Activated naive CD4-positive, alpha-beta T cell treated with anti-CD3 and anti-CD28 coated beads, Interleukin-2, amount 50 U/mL, for 24 hours (primary cell): Measurements from ENCODE around the gene MAGI1.

Experiments used
- H3K27ac Mint-ChIP-seq: one replicate; pipeline ENCODE4 v1.8.0; 2021; ENCODE audit warnings: mild to moderate bottlenecking, mixed read lengths
- H3K27me3 Mint-ChIP-seq: one replicate; pipeline ENCODE4 v1.8.0; 2021; ENCODE audit warnings: mixed read lengths
- H3K36me3 Mint-ChIP-seq: one replicate; pipeline ENCODE4 v1.8.0; 2021; ENCODE audit warnings: mixed read lengths
- H3K4me1 Mint-ChIP-seq: one replicate; pipeline ENCODE4 v1.8.0; 2021; ENCODE audit warnings: mixed read lengths
- H3K4me3 Mint-ChIP-seq: one replicate; pipeline ENCODE4 v1.8.0; 2021; ENCODE audit warnings: mild to moderate bottlenecking, mixed read lengths
- H3K9me3 Mint-ChIP-seq: one replicate; pipeline ENCODE4 v1.8.0; 2021; ENCODE audit warnings: mixed read lengths

MAGI1 gene

DNA sequence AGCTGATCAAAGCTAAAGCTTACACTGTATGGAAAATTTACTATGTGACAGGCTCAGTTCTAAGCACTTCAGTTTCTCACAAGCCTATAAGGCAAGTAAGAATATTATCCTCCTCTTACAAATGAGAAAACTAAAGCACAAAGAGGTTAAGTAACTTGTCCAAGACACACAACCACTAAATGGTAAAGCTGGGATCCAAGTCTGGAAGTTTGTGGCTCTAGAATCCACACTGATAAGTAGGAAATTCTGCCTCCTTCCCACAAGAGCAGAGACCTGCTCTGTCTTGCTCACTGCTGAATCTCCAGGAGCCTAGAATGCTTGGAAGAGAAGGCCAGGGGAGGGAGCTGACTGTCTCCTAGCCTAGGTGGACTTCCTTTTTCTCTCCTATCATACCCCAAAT is 60.6 kb downstream of the MAGI1 start:
- Mint-ChIP-seq H3K9me3 (no peaks in the 10 kb centered on the region), H3K36me3 (no peaks in the 10 kb centered on the region)

GRCh38 chr3:65975032-65975431 is 63.7 kb downstream of the MAGI1 start:
- H3K27ac Mint-ChIP-seq = no peak overlapping the region
- no peaks in the 10 kb centered on the region for H3K36me3 Mint-ChIP-seq
- no peaks in the 10 kb centered on the region for H3K4me1 Mint-ChIP-seq
- H3K9me3 Mint-ChIP-seq = no peaks in the 10 kb centered on the region
- no peaks in the 10 kb centered on the region for H3K27me3 Mint-ChIP-seq
- no peak overlapping the region for H3K4me3 Mint-ChIP-seq

More for the DNA sequence above, 60.6 kb downstream of the MAGI1 start:
- H3K4me1 Mint-ChIP-seq = no peaks in the 10 kb centered on the region
- H3K4me3 Mint-ChIP-seq = no peak overlapping the region
- H3K27ac Mint-ChIP-seq = no peak overlapping the region
- no peaks in the 10 kb centered on the region for H3K27me3 Mint-ChIP-seq

GRCh38 chr3:65974509-65974908 is 64.2 kb downstream of the MAGI1 start:
- no peaks in the 10 kb centered on the region for H3K9me3 Mint-ChIP-seq
- no peak overlapping the region for H3K27ac Mint-ChIP-seq
- no peak overlapping the region for H3K4me3 Mint-ChIP-seq
- no peaks in the 10 kb centered on the region for H3K36me3 Mint-ChIP-seq
- no peaks in the 10 kb centered on the region for H3K27me3 Mint-ChIP-seq
- H3K4me1 Mint-ChIP-seq = no peaks in the 10 kb centered on the region

DNA sequence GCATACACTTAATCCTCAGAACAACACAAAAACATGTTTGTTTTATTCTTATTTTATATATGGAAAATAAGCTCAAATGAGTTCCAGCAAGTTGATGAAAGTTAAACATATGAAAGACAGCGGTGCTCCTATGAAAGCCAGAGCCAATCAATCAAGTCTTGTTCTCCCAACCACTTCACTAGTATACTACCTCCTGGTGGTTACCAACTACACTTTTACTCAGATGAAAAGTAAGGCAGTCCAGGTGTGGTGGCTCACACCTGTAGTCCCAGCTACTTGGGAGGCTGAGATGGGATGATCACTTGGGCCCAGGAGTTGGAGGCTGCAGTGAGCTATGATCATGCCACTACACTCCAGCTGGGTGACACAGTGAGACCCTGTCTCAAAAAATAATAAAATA is 66.0 kb downstream of the MAGI1 start:
- no peaks in the 10 kb centered on the region for H3K4me1 Mint-ChIP-seq
- H3K27me3 Mint-ChIP-seq = no peaks in the 10 kb centered on the region
- H3K36me3 Mint-ChIP-seq = no peaks in the 10 kb centered on the region
- no peak overlapping the region for H3K27ac Mint-ChIP-seq
- no peaks in the 10 kb centered on the region for H3K9me3 Mint-ChIP-seq
- no peak overlapping the region for H3K4me3 Mint-ChIP-seq

DNA sequence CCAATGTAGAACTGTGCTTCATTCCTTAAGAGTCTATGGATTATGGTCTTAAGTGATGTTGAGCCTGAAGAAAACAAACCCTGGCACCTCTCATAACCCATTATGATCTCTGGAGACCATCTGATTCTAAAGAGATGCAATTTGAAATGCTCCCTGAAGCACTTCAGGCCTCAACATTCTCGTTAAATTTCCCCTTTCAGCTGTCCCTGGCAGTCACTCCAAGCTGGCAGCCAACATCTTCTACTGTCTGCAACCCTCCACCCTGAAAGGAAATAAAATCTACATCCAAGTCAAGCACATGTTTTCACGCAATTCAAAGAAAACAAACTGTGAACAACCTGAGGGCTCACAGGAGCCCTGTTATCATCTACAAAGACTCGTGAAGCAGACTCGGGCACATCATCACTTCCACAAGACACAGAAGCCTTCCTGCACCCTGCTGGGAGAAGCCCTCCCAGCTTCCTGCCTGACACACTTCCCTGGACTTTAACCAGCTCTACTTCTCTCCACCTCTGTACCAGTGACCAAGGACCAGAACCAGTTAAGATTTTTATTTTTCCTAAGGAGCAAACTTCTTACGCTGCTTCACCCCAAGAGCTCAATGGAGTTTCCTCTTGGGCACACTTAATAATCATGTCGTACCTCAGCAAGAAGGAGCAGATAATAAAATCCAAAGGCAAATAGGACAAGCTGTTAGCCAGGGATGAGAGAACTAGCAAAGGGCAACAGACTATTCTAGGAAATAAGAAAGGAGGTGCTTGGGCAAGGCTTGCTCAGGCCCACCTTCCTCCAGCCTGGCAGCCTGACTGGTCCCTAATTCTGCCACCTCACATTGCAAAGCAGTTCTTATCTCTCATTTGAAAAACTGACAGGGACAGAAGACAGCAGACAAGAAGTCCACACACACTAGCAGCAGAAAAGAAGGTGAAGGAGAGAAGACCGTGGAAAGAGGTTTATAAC is 67.1 kb downstream of the MAGI1 start:
- Mint-ChIP-seq H3K4me1 (no peaks in the 10 kb centered on the region), H3K27me3 (no peaks in the 10 kb centered on the region), H3K36me3 (no peaks in the 10 kb centered on the region), H3K4me3 (no peak overlapping the region), H3K9me3 (no peaks in the 10 kb centered on the region), H3K27ac (no peak overlapping the region)

DNA sequence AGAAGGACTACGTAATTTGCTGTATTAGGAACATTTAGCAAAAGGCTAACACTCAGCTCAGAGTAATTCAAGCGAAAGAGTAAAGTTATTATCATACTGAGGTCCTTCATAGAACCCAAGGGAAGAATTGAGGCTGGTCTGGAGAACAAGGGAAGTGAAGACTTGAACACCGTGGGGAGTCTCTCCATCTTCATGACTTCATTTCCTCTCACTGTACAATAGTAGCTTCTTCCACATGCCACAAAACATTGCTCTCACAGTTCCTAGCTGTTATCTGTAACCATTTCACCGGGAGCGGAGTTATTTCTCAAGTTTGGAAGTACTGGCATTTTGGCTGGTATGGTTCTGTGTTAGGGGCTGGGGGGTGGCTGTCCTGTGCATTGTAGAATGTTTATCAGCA is 69.7 kb downstream of the MAGI1 start:
- Mint-ChIP-seq H3K27ac (no peak overlapping the region), H3K9me3 (no peaks in the 10 kb centered on the region), H3K27me3 (peaks cover 1% of the 10 kb centered on the region), H3K4me3 (no peak overlapping the region), H3K36me3 (no peaks in the 10 kb centered on the region), H3K4me1 (peaks cover 6% of the 10 kb centered on the region)

GRCh38 chr3:65967451-65967850 is 71.3 kb downstream of the MAGI1 start:
- H3K4me3 Mint-ChIP-seq = no peak overlapping the region

DNA sequence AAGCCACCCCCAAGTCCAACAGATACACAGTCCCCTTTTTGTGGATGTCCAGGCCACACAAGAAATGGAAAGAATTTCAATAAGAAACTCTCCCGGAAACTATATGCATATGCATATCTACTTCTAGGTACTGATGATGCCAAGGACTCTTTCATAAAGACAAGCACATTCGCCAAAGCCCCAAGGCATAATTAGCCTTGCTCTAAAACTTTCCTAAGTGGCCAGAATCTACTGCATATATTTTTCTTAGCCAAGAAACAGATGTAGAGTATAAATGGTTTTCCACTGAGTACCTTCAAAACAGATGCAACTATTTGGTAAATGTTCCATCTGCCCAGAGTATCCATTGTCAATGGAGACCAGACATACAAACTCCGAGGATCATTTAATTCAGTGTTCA is 73.9 kb downstream of the MAGI1 start:
- Mint-ChIP-seq H3K36me3 (no peaks in the 10 kb centered on the region), H3K4me1 (peaks cover 7% of the 10 kb centered on the region), H3K27me3 (peaks cover 1% of the 10 kb centered on the region), H3K4me3 (no peak overlapping the region), H3K9me3 (no peaks in the 10 kb centered on the region), H3K27ac (no peak overlapping the region)

More at GRCh38 chr3:65967451-65967850, 71.3 kb downstream of the MAGI1 start:
- Mint-ChIP-seq H3K4me1 (peaks cover 7% of the 10 kb centered on the region), H3K27ac (no peak overlapping the region), H3K36me3 (no peaks in the 10 kb centered on the region), H3K27me3 (peaks cover 1% of the 10 kb centered on the region), H3K9me3 (no peaks in the 10 kb centered on the region)

DNA sequence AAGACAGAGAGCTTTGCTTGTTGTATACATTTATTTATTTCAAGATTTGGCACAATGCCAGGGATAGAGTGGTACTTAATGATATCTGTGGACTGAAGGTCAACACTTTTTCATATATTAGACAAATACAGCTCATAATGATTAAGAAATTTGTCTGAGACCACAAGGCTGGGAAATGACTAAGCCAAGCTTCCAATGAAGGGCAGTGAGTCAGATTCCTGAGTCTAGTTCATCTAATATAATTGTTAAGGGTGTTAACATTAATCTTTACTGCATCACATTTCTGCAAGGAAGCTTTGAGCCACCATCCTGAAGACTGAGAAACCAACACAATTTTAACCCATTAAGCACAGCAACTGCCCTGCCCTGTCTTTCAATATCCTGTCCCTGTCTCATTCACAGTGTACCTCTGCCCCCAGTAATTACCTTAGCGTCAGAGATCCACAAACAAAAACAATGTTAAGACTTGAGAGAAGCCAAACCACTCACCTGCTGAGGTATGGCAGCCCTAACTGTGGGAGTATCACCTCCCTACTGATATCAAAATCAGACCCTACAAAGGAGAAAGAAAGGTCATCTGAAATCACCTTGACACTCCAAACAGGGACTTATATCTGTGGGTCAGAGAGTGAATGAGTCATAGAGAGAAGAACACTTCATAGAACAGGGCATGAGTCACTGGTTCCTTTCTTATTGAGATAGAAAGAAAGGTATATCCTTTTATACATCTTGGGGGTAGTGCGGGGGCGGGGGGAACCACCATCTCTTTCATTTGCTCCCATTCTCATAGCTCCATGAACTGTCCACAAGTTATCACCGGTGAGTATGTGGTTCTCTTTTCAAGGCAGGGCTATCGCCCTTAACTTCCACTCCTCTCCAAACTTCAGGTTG is 74.7 kb downstream of the MAGI1 start:
- H3K27me3 Mint-ChIP-seq = peaks cover 1% of the 10 kb centered on the region
- H3K9me3 Mint-ChIP-seq = no peaks in the 10 kb centered on the region
- H3K4me3 Mint-ChIP-seq = no peak overlapping the region
- H3K36me3 Mint-ChIP-seq = no peaks in the 10 kb centered on the region
- H3K27ac Mint-ChIP-seq = no peak overlapping the region
- peaks cover 7% of the 10 kb centered on the region for H3K4me1 Mint-ChIP-seq

GRCh38 chr3:65961733-65962132 is 77.0 kb downstream of the MAGI1 start:
- peaks cover 1% of the 10 kb centered on the region for H3K27me3 Mint-ChIP-seq
- peaks cover 7% of the 10 kb centered on the region for H3K4me1 Mint-ChIP-seq
- no peak overlapping the region for H3K27ac Mint-ChIP-seq
- no peak overlapping the region for H3K4me3 Mint-ChIP-seq
- H3K9me3 Mint-ChIP-seq = no peaks in the 10 kb centered on the region
- H3K36me3 Mint-ChIP-seq = no peaks in the 10 kb centered on the region

DNA sequence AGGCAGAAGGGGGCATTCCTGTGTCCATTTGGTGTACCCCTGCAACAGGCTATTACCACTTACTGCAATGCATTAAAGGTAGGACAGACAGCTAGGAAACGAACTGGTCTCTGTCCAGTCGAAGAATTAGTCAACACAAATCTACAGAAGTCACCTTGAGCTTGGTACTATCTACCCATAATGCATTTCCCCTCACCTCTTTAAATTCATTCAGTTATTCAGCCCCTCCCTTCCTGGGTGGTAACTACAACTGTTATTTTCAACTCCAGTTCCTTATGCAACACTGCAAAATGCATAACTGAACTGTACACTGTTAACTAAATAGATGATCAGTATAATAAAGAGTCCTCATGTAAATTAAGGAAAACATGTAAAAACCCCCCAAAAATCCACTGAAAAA is 77.6 kb downstream of the MAGI1 start:
- Mint-ChIP-seq H3K9me3 (no peaks in the 10 kb centered on the region), H3K4me3 (no peak overlapping the region), H3K27me3 (peaks cover 1% of the 10 kb centered on the region), H3K27ac (no peak overlapping the region), H3K4me1 (peaks cover 7% of the 10 kb centered on the region), H3K36me3 (no peaks in the 10 kb centered on the region)

- H3K9me3 Mint-ChIP-seq = no peaks in the 10 kb centered on the region
- peaks cover 7% of the 10 kb centered on the region for H3K4me1 Mint-ChIP-seq
- no peak overlapping the region for H3K4me3 Mint-ChIP-seq
- no peak overlapping the region for H3K27ac Mint-ChIP-seq
- no peaks in the 10 kb centered on the region for H3K27me3 Mint-ChIP-seq
- H3K36me3 Mint-ChIP-seq = no peaks in the 10 kb centered on the region
Measured at GRCh38 chr3:65960087-65960486, 78.6 kb downstream of the MAGI1 start.

DNA sequence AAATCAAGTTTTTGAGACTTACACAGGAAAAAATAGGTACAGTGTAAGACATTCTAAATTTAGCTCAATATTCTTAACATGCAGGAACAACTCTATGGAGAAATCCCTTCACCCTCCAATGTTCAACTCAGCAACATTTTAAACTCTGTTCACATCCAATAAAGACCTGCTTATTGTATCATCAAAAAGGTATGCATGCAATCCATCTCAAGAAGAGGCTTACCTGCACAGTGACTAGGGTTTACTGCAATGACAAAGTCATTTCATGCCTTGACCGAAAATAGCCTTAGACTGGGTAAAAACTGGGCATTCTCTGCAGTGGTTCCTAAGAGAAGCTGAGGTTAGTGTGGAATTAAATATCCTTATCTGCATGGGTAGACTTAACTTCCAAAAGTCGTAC is 80.5 kb downstream of the MAGI1 start:
- H3K36me3 Mint-ChIP-seq = no peaks in the 10 kb centered on the region
- H3K27ac Mint-ChIP-seq = no peak overlapping the region
- H3K4me3 Mint-ChIP-seq = no peak overlapping the region
- H3K4me1 Mint-ChIP-seq = no peaks in the 10 kb centered on the region
- no peaks in the 10 kb centered on the region for H3K9me3 Mint-ChIP-seq
- no peaks in the 10 kb centered on the region for H3K27me3 Mint-ChIP-seq

GRCh38 chr3:65955792-65956477 is 82.8 kb downstream of the MAGI1 start:
- Mint-ChIP-seq H3K27me3 (peaks cover 3% of the 10 kb centered on the region), H3K4me3 (no peak overlapping the region), H3K9me3 (no peaks in the 10 kb centered on the region), H3K27ac (no peak overlapping the region), H3K4me1 (no peaks in the 10 kb centered on the region), H3K36me3 (no peaks in the 10 kb centered on the region)

DNA sequence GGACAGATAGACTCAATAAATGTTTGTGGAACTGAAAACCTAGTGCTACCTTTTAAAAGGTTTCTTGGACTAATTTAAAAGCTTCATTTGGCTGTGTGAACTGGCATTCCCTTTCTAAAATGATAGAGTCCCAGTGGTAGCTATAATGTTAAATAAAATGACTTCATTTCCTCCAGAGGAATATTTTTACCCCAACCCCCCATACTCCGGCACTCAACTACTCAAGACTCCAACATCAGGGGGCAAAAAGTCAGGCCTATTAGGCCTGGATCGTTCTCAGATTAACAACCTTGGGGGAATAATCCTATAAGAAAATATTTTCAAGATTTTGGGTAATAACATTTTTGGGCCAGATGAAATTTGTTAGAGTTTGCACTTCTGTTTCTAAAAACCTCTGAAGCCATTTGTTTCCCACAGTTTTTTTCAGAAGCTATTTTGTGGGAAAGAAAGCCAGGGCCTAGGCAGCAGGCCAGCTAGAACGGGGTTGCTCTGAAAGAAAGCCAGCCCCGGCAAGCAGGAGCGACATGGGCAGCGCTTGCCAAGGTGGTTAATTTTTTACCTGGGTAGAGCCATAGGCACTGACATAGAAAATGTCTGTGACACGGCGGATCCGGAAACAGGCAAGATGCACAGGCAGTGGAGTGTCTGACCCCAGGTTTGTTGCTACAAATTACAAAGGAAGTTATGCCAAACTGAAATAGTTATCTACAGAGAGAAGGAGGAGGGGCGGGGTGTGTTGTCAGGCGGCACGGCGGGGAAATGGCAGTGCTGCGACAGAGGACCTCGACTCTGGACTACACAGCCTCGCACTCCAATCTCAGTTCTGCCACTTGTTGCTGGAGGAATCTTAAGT is 84.6 kb downstream of the MAGI1 start:
- H3K27me3 Mint-ChIP-seq = peaks cover 4% of the 10 kb centered on the region
- no peak overlapping the region for H3K4me3 Mint-ChIP-seq

More for the DNA sequence above, 84.6 kb downstream of the MAGI1 start:
- no peaks in the 10 kb centered on the region for H3K4me1 Mint-ChIP-seq
- no peaks in the 10 kb centered on the region for H3K9me3 Mint-ChIP-seq
- H3K36me3 Mint-ChIP-seq = no peaks in the 10 kb centered on the region
- H3K27ac Mint-ChIP-seq = no peak overlapping the region
